DOHH2 (cell line): ENCODE measurements around the gene ADAMTS12.

Experiments used
- CTCF ChIP-seq: fragments of 200-600 bp; sonication (generic); IDR thresholded peaks from one replicate; pipeline ENCODE4 v1.5.1; 2014; ENCODE audit warnings: antibody characterized with exemption, mild to moderate bottlenecking, low read depth, low read length; ENCODE audit not compliant: poor library complexity, severe bottlenecking
- EZH2phosphoT487 ChIP-seq: fragments of 200-600 bp; sonication (generic); IDR thresholded peaks from 2 replicates; pipeline ENCODE4 v1.6.1; 2017; ENCODE audit warnings: borderline replicate concordance, mild to moderate bottlenecking, antibody characterized with exemption, low read length, moderate library complexity, mixed read lengths

- no peak for TF ChIP-seq CTCF
- TF ChIP-seq EZH2phosphoT487 = no peak
Measured at GRCh38 chr5:33817301-33817700, 74.5 kb downstream of the ADAMTS12 start.
